ENCODE results near the gene ADORA2A. TPM values are rescaled to one million over a fixed set of nuclear protein-coding genes. Genes with fewer than 3 reads are reported as not detected.

The ADORA2A gene
- total and polyA plus RNA-seq, 2 of the 13 experiments (the other 11 are each of a cell fraction or from before 2014, with no cell fraction given), result 3.3 to 5.0 TPM

DNA sequence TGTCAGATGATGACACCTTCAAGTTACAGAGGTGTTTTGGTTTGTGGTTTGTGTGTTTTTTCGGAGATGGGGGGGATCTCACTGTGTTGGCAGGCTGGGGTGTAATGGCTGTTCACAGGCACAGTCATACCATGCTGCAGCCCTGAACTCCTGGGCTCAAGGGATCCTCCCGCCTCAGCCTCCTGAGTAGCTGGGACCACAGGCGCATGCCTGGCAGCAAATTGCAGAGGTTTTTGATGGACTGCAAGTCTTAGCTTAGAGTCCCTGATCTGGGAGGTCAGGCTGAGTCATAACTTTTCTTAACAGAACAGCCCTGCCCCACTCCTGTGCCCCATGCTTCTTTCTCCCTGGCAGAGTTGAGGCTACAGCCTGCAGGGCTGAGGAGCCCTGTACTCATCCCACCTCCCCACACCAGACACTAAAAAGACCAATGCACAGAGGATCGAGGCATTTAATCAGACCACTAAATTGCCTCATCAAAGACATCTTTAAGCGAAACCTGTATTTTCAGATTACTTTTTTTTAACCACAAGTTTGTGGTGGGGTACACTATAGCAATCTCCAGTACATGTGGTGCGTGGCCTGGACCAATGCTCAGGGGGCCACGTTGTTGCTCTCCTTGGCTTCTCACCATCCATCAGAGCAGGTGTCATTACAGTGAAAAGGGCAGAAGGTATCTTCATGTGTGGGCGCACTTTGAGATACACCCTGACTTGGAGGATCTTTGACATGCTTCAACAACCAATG is 17.1 kb upstream of the ADORA2A start (continued):
- TF ChIP-seq ZNF788 (CRISPR knock-in tag; IDR thresholded peaks at IDR 0.05; ENCODE audit: borderline replicate concordance), result no peak
- no peak for TF ChIP-seq NR3C1 (CRISPR knock-in tag; IDR thresholded peaks at IDR 0.05)

DNA sequence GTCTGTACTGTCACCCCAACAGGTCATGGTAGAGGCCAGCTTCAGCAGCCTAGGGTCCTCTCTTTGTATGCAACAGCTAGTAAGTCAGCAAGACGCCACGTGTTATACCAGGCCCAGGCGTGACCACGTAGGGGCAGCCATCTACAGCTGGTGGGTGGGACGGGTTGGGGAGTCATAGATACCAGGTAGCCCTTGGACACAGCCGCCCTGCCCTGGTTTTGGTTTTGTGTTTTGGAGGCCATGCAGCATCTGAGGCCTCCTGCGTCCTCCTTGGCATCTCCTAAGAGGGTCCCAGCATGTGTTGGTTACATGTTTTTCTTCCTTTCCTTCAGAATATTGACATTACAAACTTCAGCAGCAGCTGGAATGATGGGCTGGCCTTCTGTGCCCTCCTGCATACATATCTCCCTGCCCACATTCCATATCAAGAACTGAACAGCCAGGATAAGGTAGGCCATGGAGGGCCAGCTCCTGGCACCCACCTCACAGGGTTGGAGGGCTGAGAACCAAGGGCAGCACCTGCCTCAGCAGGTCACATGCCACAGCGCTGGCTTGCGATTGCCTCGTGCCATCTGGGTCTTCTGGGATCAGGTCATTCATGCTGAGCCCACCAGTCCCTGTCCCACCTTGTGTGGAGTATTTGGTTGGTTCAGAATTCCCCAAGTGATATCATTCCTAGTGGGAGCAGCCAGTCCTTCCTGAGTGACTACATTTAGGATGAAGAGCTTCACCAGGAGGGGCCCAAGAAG is 16.0 kb upstream of the ADORA2A start:
- H3K4me3 ChIP-seq (replicated peaks in 1 of 3; ENCODE audit: insufficient read depth in 1 of 3, low read depth in 2 of 3, low read length in 3 of 3), result no peak overlapping the region
- BruUV-seq (replicated peaks), result no TSS peak
- peaks cover 9 to 61% of the 10 kb centered on the region in 2 experiments for H3K36me3 ChIP-seq (replicated peaks in 1 of 2; ENCODE audit: control insufficient read depth in 1 of 2, insufficient read depth in 2 of 2, low read length in 2 of 2)
- WGBS (ENCODE audit: low lambda C conversion rate), result 100% methylated on average over 10 of the region's 10 CpGs
- in situ Hi-C loops (cut with HindIII; ENCODE audit: extremely low pct_ligation_motif_present, low pct_unique_long_range_greater_than_20kb), result no loop called here
- TF ChIP-seq ZNF709 (CRISPR knock-in tag; IDR thresholded peaks at IDR 0.05), result no peak
- TF ChIP-seq, protein P1, sequence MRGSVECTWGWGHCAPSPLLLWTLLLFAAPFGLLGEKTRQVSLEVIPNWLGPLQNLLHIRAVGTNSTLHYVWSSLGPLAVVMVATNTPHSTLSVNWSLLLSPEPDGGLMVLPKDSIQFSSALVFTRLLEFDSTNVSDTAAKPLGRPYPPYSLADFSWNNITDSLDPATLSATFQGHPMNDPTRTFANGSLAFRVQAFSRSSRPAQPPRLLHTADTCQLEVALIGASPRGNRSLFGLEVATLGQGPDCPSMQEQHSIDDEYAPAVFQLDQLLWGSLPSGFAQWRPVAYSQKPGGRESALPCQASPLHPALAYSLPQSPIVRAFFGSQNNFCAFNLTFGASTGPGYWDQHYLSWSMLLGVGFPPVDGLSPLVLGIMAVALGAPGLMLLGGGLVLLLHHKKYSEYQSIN (CRISPR knock-in tag; IDR thresholded peaks at IDR 0.05; ENCODE audit: borderline replicate concordance), result no peak
- no peak for TF ChIP-seq KDM5B (CRISPR knock-in tag; IDR thresholded peaks at IDR 0.05; ENCODE audit: borderline replicate concordance)
- TF ChIP-seq, protein P2, sequence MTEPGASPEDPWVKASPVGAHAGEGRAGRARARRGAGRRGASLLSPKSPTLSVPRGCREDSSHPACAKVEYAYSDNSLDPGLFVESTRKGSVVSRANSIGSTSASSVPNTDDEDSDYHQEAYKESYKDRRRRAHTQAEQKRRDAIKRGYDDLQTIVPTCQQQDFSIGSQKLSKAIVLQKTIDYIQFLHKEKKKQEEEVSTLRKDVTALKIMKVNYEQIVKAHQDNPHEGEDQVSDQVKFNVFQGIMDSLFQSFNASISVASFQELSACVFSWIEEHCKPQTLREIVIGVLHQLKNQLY (CRISPR knock-in tag; IDR thresholded peaks at IDR 0.05), result no peak
- TF ChIP-seq, protein P3, sequence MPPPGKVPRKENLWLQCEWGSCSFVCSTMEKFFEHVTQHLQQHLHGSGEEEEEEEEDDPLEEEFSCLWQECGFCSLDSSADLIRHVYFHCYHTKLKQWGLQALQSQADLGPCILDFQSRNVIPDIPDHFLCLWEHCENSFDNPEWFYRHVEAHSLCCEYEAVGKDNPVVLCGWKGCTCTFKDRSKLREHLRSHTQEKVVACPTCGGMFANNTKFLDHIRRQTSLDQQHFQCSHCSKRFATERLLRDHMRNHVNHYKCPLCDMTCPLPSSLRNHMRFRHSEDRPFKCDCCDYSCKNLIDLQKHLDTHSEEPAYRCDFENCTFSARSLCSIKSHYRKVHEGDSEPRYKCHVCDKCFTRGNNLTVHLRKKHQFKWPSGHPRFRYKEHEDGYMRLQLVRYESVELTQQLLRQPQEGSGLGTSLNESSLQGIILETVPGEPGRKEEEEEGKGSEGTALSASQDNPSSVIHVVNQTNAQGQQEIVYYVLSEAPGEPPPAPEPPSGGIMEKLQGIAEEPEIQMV (CRISPR knock-in tag; IDR thresholded peaks at IDR 0.05; ENCODE audit: low read depth), result no peak
- TF ChIP-seq TSC22D2 (CRISPR knock-in tag; IDR thresholded peaks at IDR 0.05; ENCODE audit: borderline replicate concordance), result no peak
- TF ChIP-seq RBAK (CRISPR knock-in tag; IDR thresholded peaks at IDR 0.05), result no peak
- TF ChIP-seq GATA4 (IDR thresholded peaks at IDR 0.05; ENCODE audit: borderline replicate concordance, low read depth), result no peak
- no peak for TF ChIP-seq EED (CRISPR knock-in tag; IDR thresholded peaks at IDR 0.05)
- TF ChIP-seq, protein P4, sequence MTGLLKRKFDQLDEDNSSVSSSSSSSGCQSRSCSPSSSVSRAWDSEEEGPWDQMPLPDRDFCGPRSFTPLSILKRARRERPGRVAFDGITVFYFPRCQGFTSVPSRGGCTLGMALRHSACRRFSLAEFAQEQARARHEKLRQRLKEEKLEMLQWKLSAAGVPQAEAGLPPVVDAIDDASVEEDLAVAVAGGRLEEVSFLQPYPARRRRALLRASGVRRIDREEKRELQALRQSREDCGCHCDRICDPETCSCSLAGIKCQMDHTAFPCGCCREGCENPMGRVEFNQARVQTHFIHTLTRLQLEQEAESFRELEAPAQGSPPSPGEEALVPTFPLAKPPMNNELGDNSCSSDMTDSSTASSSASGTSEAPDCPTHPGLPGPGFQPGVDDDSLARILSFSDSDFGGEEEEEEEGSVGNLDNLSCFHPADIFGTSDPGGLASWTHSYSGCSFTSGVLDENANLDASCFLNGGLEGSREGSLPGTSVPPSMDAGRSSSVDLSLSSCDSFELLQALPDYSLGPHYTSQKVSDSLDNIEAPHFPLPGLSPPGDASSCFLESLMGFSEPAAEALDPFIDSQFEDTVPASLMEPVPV (CRISPR knock-in tag; IDR thresholded peaks at IDR 0.05), result no peak
- TF ChIP-seq CHD4 (IDR thresholded peaks at IDR 0.05; ENCODE audit: borderline replicate concordance, low read length), result no peak
- TF ChIP-seq ZNF841 (CRISPR knock-in tag; IDR thresholded peaks at IDR 0.05; ENCODE audit: borderline replicate concordance), result no peak
- no peaks in the 10 kb centered on the region for H3K9me3 ChIP-seq (ENCODE audit: low read length)
- H3K27me3 ChIP-seq (ENCODE audit: control insufficient read depth in 1 of 2, insufficient read depth in 2 of 2, low read length in 2 of 2), result no peaks in the 10 kb centered on the region
- no peak for ATAC-seq
- H3K27ac ChIP-seq (ENCODE audit: extremely low read length, insufficient read depth, low read length), result no peak overlapping the region
- H3K9ac ChIP-seq (ENCODE audit: insufficient read depth, low read depth, low read length), result no peak overlapping the region
- intact Hi-C loops (cut with micrococcal nuclease; ENCODE audit: unreplicated experiment), result no loop called here
- no peak for FAIRE-seq
- DNase-seq (ENCODE audit: low spot score), result no peak
- H3K79me2 ChIP-seq (ENCODE audit: insufficient read depth, low read length), result no peaks in the 10 kb centered on the region
- no peaks in the 10 kb centered on the region for H3K4me1 ChIP-seq (ENCODE audit: insufficient read depth, low read length)
- no peak overlapping the region for H2AFZ ChIP-seq (ENCODE audit: low read length)
- H3K4me2 ChIP-seq (ENCODE audit: low read depth, low read length), result no peak overlapping the region
- POLR2A ChIA-PET, result no interaction called here
- no peaks in the 10 kb centered on the region for H4K20me1 ChIP-seq (ENCODE audit: insufficient read depth, low read length)
- CTCF ChIA-PET (ENCODE audit: low intra/inter-chr PET ratio, low total read pairs), result no interaction called here

Measured in HepG2 (cell line).